Ecto neural progenitor cell (in vitro differentiated cells): ENCODE measurements around the gene HMBS.
"Not testable (repeated sequence)": the region's sequence is repeated elsewhere in the genome, so short reads cannot be mapped to it uniquely, and the experiment has no call there.

ENCODE experiments used
- DNase-seq: peaks from one replicate; pipeline ENCODE4 v3.0.0-alpha.2; 2018; ENCODE audit warnings: low spot score

HMBS gene

GRCh38 chr11:119100994-119101758, 16.5 kb downstream of the HMBS start:
- peak; percentile 88 for DNase-seq

GRCh38 chr11:119101759-119102423, 17.2 kb downstream of the HMBS start, which contains the start of gene DPAGT1:
TSS of gene DPAGT1 (minus strand) at chr11:119101853. CDS start at chr11:119101655, 198 bp downstream.
- peak; percentile 90 for DNase-seq

- not testable (repeated sequence) for DNase-seq
Measured at GRCh38 chr11:119103161-119103664, 18.5 kb downstream of the HMBS start.

- DNase-seq = no peak
Measured at GRCh38 chr11:119103793-119104192, 19.1 kb downstream of the HMBS start.

GRCh38 chr11:119106564-119107537, 22.2 kb downstream of the HMBS start, which contains the start of gene C2CD2L:
TSS of gene C2CD2L (plus strand) at chr11:119107344. CDS start at chr11:119107742, 398 bp downstream.
- peak; percentile 90 for DNase-seq

- DNase-seq = no peak
Measured at GRCh38 chr11:119107538-119108145, 23.0 kb downstream of the HMBS start.

GRCh38 chr11:119108146-119108856, 23.6 kb downstream of the HMBS start:
- DNase-seq = no peak

GRCh38 chr11:119108857-119109221, 24.2 kb downstream of the HMBS start:
- DNase-seq = no peak

- no peak for DNase-seq
Measured at GRCh38 chr11:119109843-119110242, 25.2 kb downstream of the HMBS start.

GRCh38 chr11:119110439-119110838, 25.8 kb downstream of the HMBS start:
- no peak for DNase-seq

- DNase-seq = no peak
Measured at GRCh38 chr11:119111361-119111925, 26.8 kb downstream of the HMBS start.

- no peak for DNase-seq
Measured at GRCh38 chr11:119112314-119113020, 27.8 kb downstream of the HMBS start.

- no peak for DNase-seq
Measured at GRCh38 chr11:119113716-119114115, 29.0 kb downstream of the HMBS start.

GRCh38 chr11:119114351-119114750, 29.7 kb downstream of the HMBS start:
- no peak for DNase-seq

- no peak for DNase-seq
Measured at GRCh38 chr11:119115484-119116234, 31.0 kb downstream of the HMBS start.

GRCh38 chr11:119116235-119116594, 31.5 kb downstream of the HMBS start:
- DNase-seq = no peak

GRCh38 chr11:119116601-119117000, 31.9 kb downstream of the HMBS start:
- DNase-seq = no peak

GRCh38 chr11:119117004-119117706, 32.5 kb downstream of the HMBS start:
- DNase-seq = no peak

GRCh38 chr11:119118227-119118626, 33.5 kb downstream of the HMBS start:
- DNase-seq = no peak
